Activated B cell treated with CpG ODN at 0.5 μM for 24 hours (primary cell): ENCODE results near the gene TTC9. TPM values are rescaled to one million over a fixed set of nuclear protein-coding genes. Genes with fewer than 3 reads are reported as not detected.
"Not testable (repeated sequence)": the region's sequence is repeated elsewhere in the genome, so short reads cannot be mapped to it uniquely, and the experiment has no call there.

ENCODE experiments used
- ATAC-seq: fragments of 200-7000 bp; cut with Tn5 transposase; one replicate; pipeline ENCODE4 v1.10.0; 2021; ENCODE audit warnings: low read depth, mild to moderate bottlenecking, moderate library complexity
- CTCF ChIA-PET: fragments of 350-600 bp; sonication (Branson Sonifier 250); formaldehyde crosslinking; loops from one replicate; lab custom pipeline; 2021; ENCODE audit warnings: antibody characterized with exemption; lab: Charles Lee
- POLR2A ChIA-PET: fragments of 350-600 bp; sonication (Branson Sonifier 250); formaldehyde crosslinking; loops from one replicate; lab custom pipeline; 2021; ENCODE audit warnings: antibody characterized with exemption; lab: Charles Lee
- DNase-seq: peaks from one replicate; pipeline ENCODE4 v3.0.0; 2022
- H3K27ac Mint-ChIP-seq: one replicate; pipeline ENCODE4 v1.8.0; 2020; ENCODE audit warnings: mixed read lengths
- H3K27me3 Mint-ChIP-seq: one replicate; pipeline ENCODE4 v1.8.0; 2021; ENCODE audit warnings: mixed read lengths
- H3K36me3 Mint-ChIP-seq: one replicate; pipeline ENCODE4 v1.8.0; 2021; ENCODE audit warnings: low read depth, mixed read lengths
- H3K4me1 Mint-ChIP-seq: one replicate; pipeline ENCODE4 v1.8.0; 2021; ENCODE audit warnings: mixed read lengths
- H3K4me3 Mint-ChIP-seq: one replicate; pipeline ENCODE4 v1.8.0; 2020; ENCODE audit warnings: mild to moderate bottlenecking, mixed read lengths
- H3K9me3 Mint-ChIP-seq: one replicate; pipeline ENCODE4 v1.8.0; 2020; ENCODE audit warnings: mixed read lengths
- CTCF ChIP-seq: fragments of 200-600 bp; IDR thresholded peaks from one replicate; pipeline ENCODE4 v1.8.0; 2022; ENCODE audit warnings: antibody characterized with exemption, mild to moderate bottlenecking
- intact Hi-C: fragments of 100-400 bp; cut with micrococcal nuclease; formaldehyde crosslinking; loops from one replicate; pipeline ENCODE4 v1.15.1; 2024
- total RNA-seq: library from RNA; stranded (reverse); gene quantifications from 2 replicates; pipeline ENCODE4 v1.2.3, GENCODE V29; 2022

The TTC9 gene
- total RNA-seq, 1 donor from 2014 or later: 12.4 TPM

- no peak for DNase-seq
Measured at GRCh38 chr14:70698288-70698687, 56.6 kb downstream of the TTC9 start.

GRCh38 chr14:70699646-70700045 is 57.9 kb downstream of the TTC9 start:
- Mint-ChIP-seq H3K4me3 (no peak overlapping the region), H3K4me1 (no peaks in the 10 kb centered on the region), H3K27ac (no peak overlapping the region), H3K27me3 (no peaks in the 10 kb centered on the region), H3K36me3 (no peaks in the 10 kb centered on the region), H3K9me3 (no peaks in the 10 kb centered on the region)
- ChIA-PET POLR2A (no interaction called here), CTCF (no interaction called here)
- ATAC-seq: no peak
- DNase-seq: no peak
- TF ChIP-seq CTCF: no peak
- intact Hi-C loops: no loop called here

More at GRCh38 chr14:70698288-70698687, 56.6 kb downstream of the TTC9 start:
- no peak for TF ChIP-seq CTCF
- no peak for ATAC-seq
- intact Hi-C loops: no loop called here
- H3K4me1 Mint-ChIP-seq: no peaks in the 10 kb centered on the region
- H3K9me3 Mint-ChIP-seq: no peaks in the 10 kb centered on the region
- H3K27ac Mint-ChIP-seq: no peak overlapping the region
- ChIA-PET CTCF (no interaction called here), POLR2A (no interaction called here)
- H3K4me3 Mint-ChIP-seq: no peak overlapping the region
- no peaks in the 10 kb centered on the region for H3K27me3 Mint-ChIP-seq
- no peaks in the 10 kb centered on the region for H3K36me3 Mint-ChIP-seq

GRCh38 chr14:70700955-70701585 is 59.4 kb downstream of the TTC9 start:
- ATAC-seq: no peak
- Mint-ChIP-seq H3K9me3 (no peaks in the 10 kb centered on the region), H3K4me3 (no peak overlapping the region), H3K36me3 (no peaks in the 10 kb centered on the region), H3K27me3 (no peaks in the 10 kb centered on the region), H3K4me1 (no peaks in the 10 kb centered on the region), H3K27ac (no peak overlapping the region)
- DNase-seq: no peak
- TF ChIP-seq CTCF: no peak
- ChIA-PET POLR2A (no interaction called here), CTCF (no interaction called here)
- intact Hi-C loops: no loop called here

- intact Hi-C loops: no loop called here
- H3K4me3 Mint-ChIP-seq: no peak overlapping the region
Measured at GRCh38 chr14:70701610-70702009, 59.9 kb downstream of the TTC9 start.

GRCh38 chr14:70702161-70702560 is 60.4 kb downstream of the TTC9 start:
- intact Hi-C loops: no loop called here

More at GRCh38 chr14:70701610-70702009, 59.9 kb downstream of the TTC9 start:
- no peak for TF ChIP-seq CTCF
- Mint-ChIP-seq H3K36me3 (no peaks in the 10 kb centered on the region), H3K27me3 (no peaks in the 10 kb centered on the region), H3K27ac (no peak overlapping the region), H3K4me1 (no peaks in the 10 kb centered on the region), H3K9me3 (no peaks in the 10 kb centered on the region)
- POLR2A ChIA-PET: no interaction called here
- CTCF ChIA-PET: no interaction called here
- ATAC-seq (no peak), DNase-seq (no peak)

GRCh38 chr14:70703621-70704168 is 62.0 kb downstream of the TTC9 start:
- intact Hi-C loops, ATAC-seq, H3K9me3 Mint-ChIP-seq, DNase-seq, H3K27ac Mint-ChIP-seq, H3K4me3 Mint-ChIP-seq, H3K36me3 Mint-ChIP-seq, H3K27me3 Mint-ChIP-seq, H3K4me1 Mint-ChIP-seq: not testable (repeated sequence)
- ChIA-PET CTCF (interaction anchor here (1.2 kb wide), 1 partner anchor 10 kb away, joined by 4 read pairs; no protein-coding TSS in a partner anchor), POLR2A (interaction anchor here (0.7 kb wide), 1 partner anchor 14 kb away, joined by 3 read pairs; no protein-coding TSS in a partner anchor)

More at GRCh38 chr14:70702161-70702560, 60.4 kb downstream of the TTC9 start:
- TF ChIP-seq CTCF: no peak
- ATAC-seq (no peak), DNase-seq (no peak)
- H3K4me1 Mint-ChIP-seq: no peaks in the 10 kb centered on the region
- ChIA-PET CTCF (no interaction called here), POLR2A (no interaction called here)
- H3K4me3 Mint-ChIP-seq: no peak overlapping the region
- H3K36me3 Mint-ChIP-seq: no peaks in the 10 kb centered on the region
- no peaks in the 10 kb centered on the region for H3K9me3 Mint-ChIP-seq
- H3K27me3 Mint-ChIP-seq: no peaks in the 10 kb centered on the region
- no peak overlapping the region for H3K27ac Mint-ChIP-seq
